GM12892 (cell line): ENCODE data around the gene NCOR1.

ENCODE experiments used
- POLR2A ChIP-seq: IDR thresholded peaks from 2 replicates; pipeline ENCODE4 v1.6.1; 2011; ENCODE audit warnings: low read depth, low read length, control low read depth
- POLR2AphosphoS5 ChIP-seq: IDR thresholded peaks from 2 replicates; pipeline ENCODE4 v1.6.1; 2011; ENCODE audit warnings: low read depth, low read length, control low read depth
- TAF1 ChIP-seq: IDR thresholded peaks from 2 replicates; pipeline ENCODE4 v1.6.1; 2011; ENCODE audit warnings: low read depth, mild to moderate bottlenecking, control low read depth, low read length, borderline replicate concordance

DNA sequence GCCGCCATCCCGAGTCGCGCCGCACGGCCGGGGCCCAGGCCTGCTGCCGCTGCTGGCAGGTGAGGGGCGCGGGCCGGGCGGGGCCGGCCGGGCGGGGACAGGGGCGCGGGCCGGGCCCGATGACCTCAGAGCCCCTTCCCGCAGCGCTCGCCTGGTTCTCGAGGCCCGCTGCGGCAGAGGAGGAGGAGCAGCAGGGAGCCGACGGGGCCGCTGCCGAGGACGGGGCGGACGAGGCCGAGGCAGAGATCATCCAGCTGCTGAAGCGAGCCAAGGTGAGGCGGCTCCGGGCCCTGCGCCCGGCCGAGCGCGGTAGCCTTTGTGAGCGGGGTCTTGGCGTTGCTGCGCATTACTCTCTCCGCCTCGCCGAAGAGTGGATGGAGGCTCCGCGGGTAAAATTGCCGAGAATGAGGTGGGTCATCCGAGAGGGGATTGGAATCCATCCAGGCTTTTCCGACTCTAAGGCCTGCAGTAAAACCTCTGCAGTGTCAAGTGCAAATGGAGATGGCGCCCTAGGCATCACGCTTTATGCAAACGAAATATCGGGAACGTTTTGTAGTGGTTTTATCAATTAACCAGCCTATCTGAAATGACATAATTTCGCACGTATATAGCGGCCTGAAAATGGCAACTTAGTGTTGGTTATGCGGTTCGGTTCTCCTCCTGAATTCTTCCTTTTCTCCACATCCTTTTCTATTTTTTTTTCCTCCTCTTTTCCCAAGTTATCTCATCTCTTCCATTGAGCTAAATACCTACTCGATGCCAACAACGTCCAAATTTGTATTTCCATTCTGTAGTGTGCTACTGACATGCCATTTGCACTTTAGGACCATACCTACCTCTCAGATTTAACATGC lies 215.1 kb downstream of the NCOR1 start:
- TF ChIP-seq POLR2A (no peak), POLR2AphosphoS5 (no peak), TAF1 (no peak)
